ENCODE measurements around the gene LRRC15. TPM values are rescaled to one million over a fixed set of nuclear protein-coding genes. Genes with fewer than 3 reads are reported as not detected.

Gene LRRC15
- total RNA-seq, 1 experiment from 2014 or later = 0.28 TPM

DNA sequence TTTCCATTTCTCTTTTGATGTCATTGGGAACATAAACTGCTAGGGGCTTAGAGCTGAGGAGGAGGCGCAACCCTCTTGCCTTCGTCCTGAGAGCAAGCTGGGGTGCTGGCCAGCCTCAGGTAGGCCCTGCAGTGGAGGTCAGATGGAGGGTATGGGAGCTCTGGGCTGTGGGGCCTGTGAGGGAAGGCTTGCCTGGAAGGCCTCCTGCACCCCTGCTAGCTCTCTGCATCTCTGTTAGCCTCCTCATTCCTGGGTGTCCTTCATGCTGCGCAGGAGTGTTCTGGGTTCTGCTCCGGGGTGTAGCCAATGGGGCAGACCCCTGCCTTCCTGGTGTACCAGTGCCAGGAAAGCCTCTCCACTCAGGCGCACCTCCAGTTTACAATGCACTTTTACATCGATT lies 17.7 kb upstream of the LRRC15 start:
- H3K27me3 ChIP-seq (ENCODE audit: control insufficient read depth, insufficient read depth, low read length) = no peaks in the 10 kb centered on the region; the same call in 1 of the 2 replicates
- ATAC-seq (no peak), DNase-seq (ENCODE audit: low read depth, low spot score) (no peak)
- H3K4me3 ChIP-seq (ENCODE audit: low read depth in 2 of 2, low read length in 2 of 2) = no peak overlapping the region
- no TSS peak for BruUV-seq (replicated peaks)
- in situ Hi-C loops (cut with HindIII; ENCODE audit: low pct_unique_long_range_greater_than_20kb, low sequenced_read_pairs) (no loop called here), intact Hi-C loops (cut with micrococcal nuclease; ENCODE audit: unreplicated experiment) (no loop called here)
- CTCF ChIA-PET = no interaction called here
- POLR2A ChIA-PET = no interaction called here
- TF ChIP-seq SIN3A (IDR thresholded peaks at IDR 0.05; ENCODE audit: borderline replicate concordance, insufficient read depth, low read depth, low read length) = no peak
- no peak for TF ChIP-seq POLR2AphosphoS5 (IDR thresholded peaks at IDR 0.05; ENCODE audit: low read depth, low read length)
- TF ChIP-seq, protein P1, sequence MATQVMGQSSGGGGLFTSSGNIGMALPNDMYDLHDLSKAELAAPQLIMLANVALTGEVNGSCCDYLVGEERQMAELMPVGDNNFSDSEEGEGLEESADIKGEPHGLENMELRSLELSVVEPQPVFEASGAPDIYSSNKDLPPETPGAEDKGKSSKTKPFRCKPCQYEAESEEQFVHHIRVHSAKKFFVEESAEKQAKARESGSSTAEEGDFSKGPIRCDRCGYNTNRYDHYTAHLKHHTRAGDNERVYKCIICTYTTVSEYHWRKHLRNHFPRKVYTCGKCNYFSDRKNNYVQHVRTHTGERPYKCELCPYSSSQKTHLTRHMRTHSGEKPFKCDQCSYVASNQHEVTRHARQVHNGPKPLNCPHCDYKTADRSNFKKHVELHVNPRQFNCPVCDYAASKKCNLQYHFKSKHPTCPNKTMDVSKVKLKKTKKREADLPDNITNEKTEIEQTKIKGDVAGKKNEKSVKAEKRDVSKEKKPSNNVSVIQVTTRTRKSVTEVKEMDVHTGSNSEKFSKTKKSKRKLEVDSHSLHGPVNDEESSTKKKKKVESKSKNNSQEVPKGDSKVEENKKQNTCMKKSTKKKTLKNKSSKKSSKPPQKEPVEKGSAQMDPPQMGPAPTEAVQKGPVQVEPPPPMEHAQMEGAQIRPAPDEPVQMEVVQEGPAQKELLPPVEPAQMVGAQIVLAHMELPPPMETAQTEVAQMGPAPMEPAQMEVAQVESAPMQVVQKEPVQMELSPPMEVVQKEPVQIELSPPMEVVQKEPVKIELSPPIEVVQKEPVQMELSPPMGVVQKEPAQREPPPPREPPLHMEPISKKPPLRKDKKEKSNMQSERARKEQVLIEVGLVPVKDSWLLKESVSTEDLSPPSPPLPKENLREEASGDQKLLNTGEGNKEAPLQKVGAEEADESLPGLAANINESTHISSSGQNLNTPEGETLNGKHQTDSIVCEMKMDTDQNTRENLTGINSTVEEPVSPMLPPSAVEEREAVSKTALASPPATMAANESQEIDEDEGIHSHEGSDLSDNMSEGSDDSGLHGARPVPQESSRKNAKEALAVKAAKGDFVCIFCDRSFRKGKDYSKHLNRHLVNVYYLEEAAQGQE (IDR thresholded peaks at IDR 0.05; ENCODE audit: insufficient read depth in 1 of 2, low read depth in 2 of 2, low read length in 1 of 2) = no peak
- TF ChIP-seq TCF7L2 (IDR thresholded peaks at IDR 0.05; ENCODE audit: low read depth, low read length) = no peak
- TF ChIP-seq, protein P2, sequence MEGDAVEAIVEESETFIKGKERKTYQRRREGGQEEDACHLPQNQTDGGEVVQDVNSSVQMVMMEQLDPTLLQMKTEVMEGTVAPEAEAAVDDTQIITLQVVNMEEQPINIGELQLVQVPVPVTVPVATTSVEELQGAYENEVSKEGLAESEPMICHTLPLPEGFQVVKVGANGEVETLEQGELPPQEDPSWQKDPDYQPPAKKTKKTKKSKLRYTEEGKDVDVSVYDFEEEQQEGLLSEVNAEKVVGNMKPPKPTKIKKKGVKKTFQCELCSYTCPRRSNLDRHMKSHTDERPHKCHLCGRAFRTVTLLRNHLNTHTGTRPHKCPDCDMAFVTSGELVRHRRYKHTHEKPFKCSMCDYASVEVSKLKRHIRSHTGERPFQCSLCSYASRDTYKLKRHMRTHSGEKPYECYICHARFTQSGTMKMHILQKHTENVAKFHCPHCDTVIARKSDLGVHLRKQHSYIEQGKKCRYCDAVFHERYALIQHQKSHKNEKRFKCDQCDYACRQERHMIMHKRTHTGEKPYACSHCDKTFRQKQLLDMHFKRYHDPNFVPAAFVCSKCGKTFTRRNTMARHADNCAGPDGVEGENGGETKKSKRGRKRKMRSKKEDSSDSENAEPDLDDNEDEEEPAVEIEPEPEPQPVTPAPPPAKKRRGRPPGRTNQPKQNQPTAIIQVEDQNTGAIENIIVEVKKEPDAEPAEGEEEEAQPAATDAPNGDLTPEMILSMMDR (IDR thresholded peaks at IDR 0.05) = no peak
- no peak overlapping the region for H3K27ac ChIP-seq (ENCODE audit: low read length)
- no peaks in the 10 kb centered on the region; the same call in 1 of the 2 replicates for H3K9me3 ChIP-seq (ENCODE audit: control insufficient read depth, insufficient read depth, low read depth, low read length)
- 0 out of 2 replicates have a peak, but pooled peaks cover 6% of the 10 kb centered on the region for H3K4me1 ChIP-seq (ENCODE audit: control insufficient read depth, insufficient read depth, low read length)
- no peaks in the 10 kb centered on the region for H3K36me3 ChIP-seq (ENCODE audit: control insufficient read depth, insufficient read depth, low read length)

DNA sequence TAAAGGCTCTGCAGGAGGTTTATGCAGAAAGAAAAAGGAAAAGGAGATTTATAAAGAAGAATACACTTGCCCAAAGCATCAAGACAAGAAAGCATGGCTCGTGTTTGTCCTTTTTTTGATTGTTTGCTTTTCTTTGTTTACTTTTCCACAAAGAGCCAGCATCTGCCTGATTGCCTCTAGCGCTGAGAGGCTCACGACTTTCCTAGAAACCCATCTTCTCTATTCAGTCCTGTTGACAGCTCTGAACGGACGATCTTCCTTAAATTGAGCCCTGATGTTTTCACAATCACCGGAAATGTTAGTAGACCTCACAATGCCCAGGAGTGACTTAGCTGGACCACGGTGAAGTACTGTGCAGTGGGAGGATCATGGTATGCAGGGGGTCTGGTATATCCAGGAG lies 17.1 kb upstream of the LRRC15 start:
- H3K36me3 ChIP-seq (ENCODE audit: control insufficient read depth, insufficient read depth, low read length) = no peaks in the 10 kb centered on the region
- no TSS peak for BruUV-seq (replicated peaks)
- H3K27ac ChIP-seq (ENCODE audit: low read length) = no peak overlapping the region
- no peak overlapping the region for H3K4me3 ChIP-seq (ENCODE audit: low read depth in 2 of 2, low read length in 2 of 2)
- no peaks in the 10 kb centered on the region; the same call in 1 of the 2 replicates for H3K27me3 ChIP-seq (ENCODE audit: control insufficient read depth, insufficient read depth, low read length)
- 0 out of 2 replicates have a peak, but pooled peaks cover 6% of the 10 kb centered on the region for H3K4me1 ChIP-seq (ENCODE audit: control insufficient read depth, insufficient read depth, low read length)
- TF ChIP-seq TCF7L2 (IDR thresholded peaks at IDR 0.05; ENCODE audit: low read depth, low read length) (no peak), SIN3A (IDR thresholded peaks at IDR 0.05; ENCODE audit: borderline replicate concordance, insufficient read depth, low read depth, low read length) (no peak), POLR2AphosphoS5 (IDR thresholded peaks at IDR 0.05; ENCODE audit: low read depth, low read length) (no peak)
- TF ChIP-seq, protein P1 (IDR thresholded peaks at IDR 0.05; ENCODE audit: insufficient read depth in 1 of 2, low read depth in 2 of 2, low read length in 1 of 2) = no peak
- TF ChIP-seq, protein P2 (IDR thresholded peaks at IDR 0.05) = no peak
- in situ Hi-C loops (cut with HindIII; ENCODE audit: low pct_unique_long_range_greater_than_20kb, low sequenced_read_pairs) (no loop called here), intact Hi-C loops (cut with micrococcal nuclease; ENCODE audit: unreplicated experiment) (no loop called here)
- H3K9me3 ChIP-seq (ENCODE audit: control insufficient read depth, insufficient read depth, low read depth, low read length) = no peaks in the 10 kb centered on the region; the same call in 1 of the 2 replicates
- ChIA-PET CTCF (no interaction called here), POLR2A (no interaction called here)
- DNase-seq (ENCODE audit: low read depth, low spot score) (no peak), ATAC-seq (no peak)
